K562 (cell line): Measurements from ENCODE around the gene XKRX. TPM values are rescaled to one million over a fixed set of nuclear protein-coding genes. Genes with fewer than 3 reads are reported as not detected.

Experiments used
- ATAC-seq: fragments of 200-7000 bp; cut with Tn5 transposase; 3 replicates; pipeline ENCODE4 v1.9.1; 2020; ENCODE audit warnings: moderate library complexity
- BruUV-seq: library from RNA; stranded (reverse); fragments of 400-500 nt; replicated peaks from 2 replicates; lab custom pipeline; 2021; lab: Mats Ljungman, UMichigan
- CTCF ChIA-PET: fragments of 300-600 bp; formaldehyde crosslinking; extraction: SDS; loops from one replicate; lab custom pipeline; 2021; ENCODE audit warnings: low intra/inter-chr PET ratio; lab: Yijun Ruan, JAX
- POLR2A ChIA-PET: fragments of 300-600, 350-650 bp; sonication (Branson Sonifier 250); formaldehyde crosslinking; extraction: SDS; loops from one replicate; lab custom pipeline; 2021; ENCODE audit warnings: antibody characterized with exemption, inconsistent platforms; lab: Yijun Ruan, JAX
- DNase-seq, 4 experiments: peaks; one replicate each; pipeline versions ENCODE4 v3.0.0 to v3.0.0-alpha.2; 2011 to 2018; ENCODE audit warnings: low spot score in 3 of 4, mixed read lengths in 3 of 4; ENCODE audit errors: extremely low read depth in 1 of 4
- FAIRE-seq: peaks from 2 replicates; lab custom pipeline; 2011; peaks lifted over from hg19 to GRCh38; lab: Jason Lieb, UNC
- H2AFZ ChIP-seq: 2 replicates; pipeline ENCODE4 v1.6.0; 2011; ENCODE audit warnings: low read depth, low read length, control low read depth, inconsistent platforms
- H3K27ac ChIP-seq: fragments of 200-600 bp; 3 replicates; pipeline ENCODE4 v1.8.0; 2011; ENCODE audit warnings: low read depth, mild to moderate bottlenecking, control low read depth, inconsistent platforms, low read length, moderate library complexity, mixed read lengths; ENCODE audit errors: extremely low read depth
- H3K27me3 ChIP-seq, 2 experiments: fragments of 300-600 bp in 1 of 2; 2 replicates in 1 of 2; 3 replicates in 1 of 2; pipeline versions ENCODE4 v1.6.0 to v1.8.0; 2011; ENCODE audit warnings: inconsistent platforms in 2 of 2, low read length in 2 of 2, mild to moderate bottlenecking in 1 of 2, mixed read lengths in 1 of 2, moderate library complexity in 1 of 2; ENCODE audit not compliant: control insufficient read depth in 2 of 2, insufficient read depth in 2 of 2
- H3K36me3 ChIP-seq: fragments of 300-600 bp; 3 replicates; pipeline ENCODE4 v1.8.0; 2011; ENCODE audit warnings: mild to moderate bottlenecking, low read length, inconsistent platforms; ENCODE audit not compliant: control insufficient read depth, insufficient read depth
- H3K4me1 ChIP-seq, 2 experiments: fragments of 200-600 bp in 1 of 2; replicated peaks in 1 of 2; 2 replicates in 1 of 2; 3 replicates in 1 of 2; pipeline versions ENCODE4 v1.5.1 to v1.8.0; 2011; ENCODE audit warnings: inconsistent platforms in 2 of 2, low read length in 2 of 2, mild to moderate bottlenecking in 1 of 2, mixed read lengths in 1 of 2, moderate library complexity in 1 of 2; ENCODE audit not compliant: control insufficient read depth in 2 of 2, insufficient read depth in 2 of 2
- H3K4me2 ChIP-seq: 2 replicates; pipeline ENCODE4 v1.6.1; 2011; ENCODE audit warnings: low read length, control low read depth, inconsistent platforms, mixed read lengths; ENCODE audit not compliant: insufficient read depth
- H3K4me3 ChIP-seq: fragments of 200-600 bp; sonication (generic), shearing (Covaris generic); 2 replicates; pipeline ENCODE4 v1.5.1; 2016; ENCODE audit warnings: control low read depth, inconsistent platforms
- H3K79me2 ChIP-seq: fragments of 200-600 bp; 3 replicates; pipeline ENCODE4 v1.8.0; 2011; ENCODE audit warnings: low read length, inconsistent platforms; ENCODE audit not compliant: control insufficient read depth, insufficient read depth
- H3K9ac ChIP-seq, 2 experiments: 2 replicates each; pipeline versions ENCODE4 v1.6.0 to v1.6.1; 2011; ENCODE audit warnings: low read depth in 2 of 2, low read length in 2 of 2, control low read depth in 1 of 2, inconsistent platforms in 1 of 2, mild to moderate bottlenecking in 1 of 2, mixed read lengths in 1 of 2; ENCODE audit not compliant: insufficient read depth in 1 of 2
- H3K9me1 ChIP-seq: one replicate; pipeline ENCODE4 v1.6.0; 2011; ENCODE audit warnings: inconsistent platforms, mild to moderate bottlenecking, low read length, moderate library complexity; ENCODE audit not compliant: control insufficient read depth, insufficient read depth
- H3K9me3 ChIP-seq: replicated peaks from 2 replicates; pipeline ENCODE4 v1.5.1; 2011; ENCODE audit warnings: low read depth, low read length, inconsistent platforms; ENCODE audit not compliant: control insufficient read depth, insufficient read depth
- H4K20me1 ChIP-seq: replicated peaks from 2 replicates; pipeline ENCODE4 v1.6.1; 2011; ENCODE audit warnings: low read length, inconsistent platforms, mixed read lengths; ENCODE audit not compliant: control insufficient read depth, insufficient read depth
- DPF2 ChIP-seq: fragments of 450-650 bp; IDR thresholded peaks from 2 replicates; pipeline ENCODE4 v1.6.1; 2016
- ETV5 ChIP-seq: sonication (generic); formaldehyde crosslinking; IDR thresholded peaks from 2 replicates; pipeline ENCODE4 v1.4.0; 2020; ENCODE audit warnings: low read depth, mild to moderate bottlenecking, missing genetic modification reagents
- GATA2 ChIP-seq: sonication (generic); formaldehyde crosslinking; IDR thresholded peaks from 2 replicates; pipeline ENCODE4 v1.4.0; 2020; ENCODE audit warnings: mild to moderate bottlenecking, missing genetic modification reagents
- HNRNPL ChIP-seq: fragments of 200-400 bp; formaldehyde crosslinking; IDR thresholded peaks from 2 replicates; pipeline ENCODE4 v1.6.1; 2017; ENCODE audit warnings: low read depth, mild to moderate bottlenecking, low read length
- MIER1 ChIP-seq: fragments of 450-650 bp; IDR thresholded peaks from 2 replicates; pipeline ENCODE4 v1.6.1; 2016; ENCODE audit warnings: antibody characterized with exemption, mild to moderate bottlenecking, low read depth
- NFE2L1 ChIP-seq: fragments of 450-650 bp; IDR thresholded peaks from 2 replicates; pipeline ENCODE4 v1.6.1; 2016; ENCODE audit warnings: missing genetic modification characterization, low read depth, mild to moderate bottlenecking, missing compliant biosample characterization, moderate library complexity, borderline replicate concordance
- NFRKB ChIP-seq: fragments of 450-650 bp; IDR thresholded peaks from 2 replicates; pipeline ENCODE4 v1.6.1; 2016; ENCODE audit warnings: low read depth
- NFXL1 ChIP-seq: fragments of 450-650 bp; formaldehyde crosslinking; IDR thresholded peaks from 2 replicates; pipeline ENCODE4 v1.4.0; 2021; ENCODE audit warnings: mild to moderate bottlenecking
- TFAM ChIP-seq: fragments of 250-450 bp; sonication (Bioruptor Pico); conservative IDR thresholded peaks from 2 replicates; pipeline ENCODE4 v1.5.0; 2021; ENCODE audit warnings: mild to moderate bottlenecking, moderate library complexity
- ZNF79 ChIP-seq: fragments of 250-450 bp; sonication (Bioruptor Pico); IDR thresholded peaks from 2 replicates; pipeline ENCODE4 v1.4.0; 2020; ENCODE audit warnings: low read depth, mild to moderate bottlenecking, moderate library complexity
- WGBS: fragments of 100-300 bp; shearing (Covaris generic); methylation state at CpG from one replicate; pipeline ENCODE4 v1.1.6; 2016; ENCODE audit warnings: low coverage, mixed read lengths; ENCODE audit not compliant: insufficient coverage; ENCODE audit errors: missing lambda C conversion rate; 5-methylcytosine and 5-hydroxymethylcytosine counted together
- in situ Hi-C: fragments of 300-500 bp; cut with MboI; formaldehyde crosslinking; loops from 4 replicates; pipeline ENCODE4 v1.15.0; 2018; ENCODE audit warnings: inconsistent platforms, mixed read lengths
- intact Hi-C: fragments of 100-400 bp; cut with micrococcal nuclease; formaldehyde crosslinking; loops from 2 replicates; pipeline ENCODE4 v1.14.2; 2022
- polyA plus RNA-seq, 8 experiments: library from polyadenylated mRNA; depleted of rRNA in 4 of 8; stranded (reverse) in 5 of 8; unstranded in 3 of 8; fragments of >200 nt; fragmentation: Nextera tagmentation in 2 of 8; fragmentation: Illumina TruSeq in 1 of 8; extraction: Ambion mirVana in 2 of 8; extraction: Trizol in 1 of 8; gene quantifications; 2 replicates each; pipeline versions ENCODE4 v1.2.1 to v1.2.3, GENCODE V29; 2011 to 2014; ENCODE audit warnings: inconsistent platforms in 1 of 8, missing spikeins in 1 of 8
- total RNA-seq, 7 experiments: library from RNA; depleted of rRNA in 6 of 7; stranded (reverse); fragments of >200 nt in 6 of 7; fragmentation: Illumina TruSeq in 2 of 7; extraction: Trizol in 2 of 7; gene quantifications; 2 replicates each; pipeline versions ENCODE4 v1.2.1 to v1.2.3, GENCODE V29; 2011 to 2021; ENCODE audit warnings: low replicate concordance in 1 of 7
- TF ChIP-seq, protein P1 (sequence below): sonication (generic); formaldehyde crosslinking; IDR thresholded peaks from 2 replicates; pipeline ENCODE4 v1.8.1; 2023; ENCODE audit warnings: mild to moderate bottlenecking, missing genetic modification reagents
- TF ChIP-seq, protein P2 (sequence below): fragments of 150-350 bp; IDR thresholded peaks from 2 replicates; pipeline ENCODE4 v1.6.1; 2014; ENCODE audit warnings: low read depth, mild to moderate bottlenecking, low read length, borderline replicate concordance
- TF ChIP-seq, protein P3 (sequence below): sonication (generic); formaldehyde crosslinking; IDR thresholded peaks from 2 replicates; pipeline ENCODE4 v1.9.0; 2022; ENCODE audit warnings: mild to moderate bottlenecking, missing genetic modification reagents
- TF ChIP-seq, protein P4 (sequence below): sonication (generic); formaldehyde crosslinking; IDR thresholded peaks from 2 replicates; pipeline ENCODE4 v1.8.0; 2023; ENCODE audit warnings: mild to moderate bottlenecking, missing genetic modification reagents

XKRX gene
- total and polyA plus RNA-seq, 9 of the 15 experiments (the other 6 are each of a cell fraction or from before 2014, with no cell fraction given) = 0.03 TPM; not detected in 8

DNA sequence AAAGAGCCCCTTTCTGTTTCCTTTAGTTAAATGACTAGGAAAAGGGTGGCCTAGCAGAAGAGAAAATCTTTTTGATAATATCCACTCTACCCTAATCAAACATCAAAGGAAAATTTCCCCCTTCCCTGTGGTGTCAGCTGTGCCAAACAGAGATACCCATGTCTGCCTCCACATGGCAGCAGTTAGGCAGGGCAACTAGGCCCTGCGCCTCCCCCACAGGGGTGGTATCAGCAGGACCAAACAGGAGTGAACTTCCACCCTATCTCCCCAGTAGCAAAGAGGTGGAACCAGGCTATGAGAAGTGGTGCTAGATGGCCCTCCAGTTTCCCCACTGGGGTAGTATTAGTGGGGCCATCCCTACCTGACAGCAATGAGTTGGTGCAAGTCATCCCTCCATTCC is 19.8 kb upstream of the XKRX start:
- ATAC-seq (no peak), DNase-seq (no peak), FAIRE-seq (no peak)
- no TSS peak for BruUV-seq
- H3K79me2 ChIP-seq = no peaks in the 10 kb centered on the region
- no peak for TF ChIP-seq NFE2L1
- TF ChIP-seq, protein P1, sequence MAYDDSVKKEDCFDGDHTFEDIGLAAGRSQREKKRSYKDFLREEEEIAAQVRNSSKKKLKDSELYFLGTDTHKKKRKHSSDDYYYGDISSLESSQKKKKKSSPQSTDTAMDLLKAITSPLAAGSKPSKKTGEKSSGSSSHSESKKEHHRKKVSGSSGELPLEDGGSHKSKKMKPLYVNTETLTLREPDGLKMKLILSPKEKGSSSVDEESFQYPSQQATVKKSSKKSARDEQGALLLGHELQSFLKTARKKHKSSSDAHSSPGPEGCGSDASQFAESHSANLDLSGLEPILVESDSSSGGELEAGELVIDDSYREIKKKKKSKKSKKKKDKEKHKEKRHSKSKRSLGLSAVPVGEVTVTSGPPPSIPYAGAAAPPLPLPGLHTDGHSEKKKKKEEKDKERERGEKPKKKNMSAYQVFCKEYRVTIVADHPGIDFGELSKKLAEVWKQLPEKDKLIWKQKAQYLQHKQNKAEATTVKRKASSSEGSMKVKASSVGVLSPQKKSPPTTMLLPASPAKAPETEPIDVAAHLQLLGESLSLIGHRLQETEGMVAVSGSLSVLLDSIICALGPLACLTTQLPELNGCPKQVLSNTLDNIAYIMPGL = no peak
- no peak for TF ChIP-seq ZNF79 (CRISPR knock-in tag)
- TF ChIP-seq NFRKB = no peak
- TF ChIP-seq, protein P2, sequence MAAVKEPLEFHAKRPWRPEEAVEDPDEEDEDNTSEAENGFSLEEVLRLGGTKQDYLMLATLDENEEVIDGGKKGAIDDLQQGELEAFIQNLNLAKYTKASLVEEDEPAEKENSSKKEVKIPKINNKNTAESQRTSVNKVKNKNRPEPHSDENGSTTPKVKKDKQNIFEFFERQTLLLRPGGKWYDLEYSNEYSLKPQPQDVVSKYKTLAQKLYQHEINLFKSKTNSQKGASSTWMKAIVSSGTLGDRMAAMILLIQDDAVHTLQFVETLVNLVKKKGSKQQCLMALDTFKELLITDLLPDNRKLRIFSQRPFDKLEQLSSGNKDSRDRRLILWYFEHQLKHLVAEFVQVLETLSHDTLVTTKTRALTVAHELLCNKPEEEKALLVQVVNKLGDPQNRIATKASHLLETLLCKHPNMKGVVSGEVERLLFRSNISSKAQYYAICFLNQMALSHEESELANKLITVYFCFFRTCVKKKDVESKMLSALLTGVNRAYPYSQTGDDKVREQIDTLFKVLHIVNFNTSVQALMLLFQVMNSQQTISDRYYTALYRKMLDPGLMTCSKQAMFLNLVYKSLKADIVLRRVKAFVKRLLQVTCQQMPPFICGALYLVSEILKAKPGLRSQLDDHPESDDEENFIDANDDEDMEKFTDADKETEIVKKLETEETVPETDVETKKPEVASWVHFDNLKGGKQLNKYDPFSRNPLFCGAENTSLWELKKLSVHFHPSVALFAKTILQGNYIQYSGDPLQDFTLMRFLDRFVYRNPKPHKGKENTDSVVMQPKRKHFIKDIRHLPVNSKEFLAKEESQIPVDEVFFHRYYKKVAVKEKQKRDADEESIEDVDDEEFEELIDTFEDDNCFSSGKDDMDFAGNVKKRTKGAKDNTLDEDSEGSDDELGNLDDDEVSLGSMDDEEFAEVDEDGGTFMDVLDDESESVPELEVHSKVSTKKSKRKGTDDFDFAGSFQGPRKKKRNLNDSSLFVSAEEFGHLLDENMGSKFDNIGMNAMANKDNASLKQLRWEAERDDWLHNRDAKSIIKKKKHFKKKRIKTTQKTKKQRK = no peak
- TF ChIP-seq, protein P3, sequence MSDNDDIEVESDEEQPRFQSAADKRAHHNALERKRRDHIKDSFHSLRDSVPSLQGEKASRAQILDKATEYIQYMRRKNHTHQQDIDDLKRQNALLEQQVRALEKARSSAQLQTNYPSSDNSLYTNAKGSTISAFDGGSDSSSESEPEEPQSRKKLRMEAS (CRISPR knock-in tag) = no peak
- no peak for TF ChIP-seq MIER1
- TF ChIP-seq HNRNPL = no peak
- TF ChIP-seq GATA2 (CRISPR knock-in tag) = no peak
- TF ChIP-seq, protein P4, sequence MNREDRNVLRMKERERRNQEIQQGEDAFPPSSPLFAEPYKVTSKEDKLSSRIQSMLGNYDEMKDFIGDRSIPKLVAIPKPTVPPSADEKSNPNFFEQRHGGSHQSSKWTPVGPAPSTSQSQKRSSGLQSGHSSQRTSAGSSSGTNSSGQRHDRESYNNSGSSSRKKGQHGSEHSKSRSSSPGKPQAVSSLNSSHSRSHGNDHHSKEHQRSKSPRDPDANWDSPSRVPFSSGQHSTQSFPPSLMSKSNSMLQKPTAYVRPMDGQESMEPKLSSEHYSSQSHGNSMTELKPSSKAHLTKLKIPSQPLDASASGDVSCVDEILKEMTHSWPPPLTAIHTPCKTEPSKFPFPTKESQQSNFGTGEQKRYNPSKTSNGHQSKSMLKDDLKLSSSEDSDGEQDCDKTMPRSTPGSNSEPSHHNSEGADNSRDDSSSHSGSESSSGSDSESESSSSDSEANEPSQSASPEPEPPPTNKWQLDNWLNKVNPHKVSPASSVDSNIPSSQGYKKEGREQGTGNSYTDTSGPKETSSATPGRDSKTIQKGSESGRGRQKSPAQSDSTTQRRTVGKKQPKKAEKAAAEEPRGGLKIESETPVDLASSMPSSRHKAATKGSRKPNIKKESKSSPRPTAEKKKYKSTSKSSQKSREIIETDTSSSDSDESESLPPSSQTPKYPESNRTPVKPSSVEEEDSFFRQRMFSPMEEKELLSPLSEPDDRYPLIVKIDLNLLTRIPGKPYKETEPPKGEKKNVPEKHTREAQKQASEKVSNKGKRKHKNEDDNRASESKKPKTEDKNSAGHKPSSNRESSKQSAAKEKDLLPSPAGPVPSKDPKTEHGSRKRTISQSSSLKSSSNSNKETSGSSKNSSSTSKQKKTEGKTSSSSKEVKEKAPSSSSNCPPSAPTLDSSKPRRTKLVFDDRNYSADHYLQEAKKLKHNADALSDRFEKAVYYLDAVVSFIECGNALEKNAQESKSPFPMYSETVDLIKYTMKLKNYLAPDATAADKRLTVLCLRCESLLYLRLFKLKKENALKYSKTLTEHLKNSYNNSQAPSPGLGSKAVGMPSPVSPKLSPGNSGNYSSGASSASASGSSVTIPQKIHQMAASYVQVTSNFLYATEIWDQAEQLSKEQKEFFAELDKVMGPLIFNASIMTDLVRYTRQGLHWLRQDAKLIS (CRISPR knock-in tag) = no peak
- TF ChIP-seq DPF2 = no peak
- no peak for TF ChIP-seq NFXL1 (CRISPR knock-in tag)
- no peak for TF ChIP-seq TFAM
- no peak for TF ChIP-seq ETV5 (CRISPR knock-in tag)
- H3K4me1 ChIP-seq = no peaks in the 10 kb centered on the region
- H3K4me3 ChIP-seq = no peak overlapping the region
- intact Hi-C loops = no loop called here
- H3K36me3 ChIP-seq = no peaks in the 10 kb centered on the region
- WGBS = 17% methylated on average over 1 of the region's 1 CpG
- no peak overlapping the region for H3K4me2 ChIP-seq
- peaks cover 0 to 6% of the 10 kb centered on the region in 2 experiments; a peak in 2 of 5 replicates for H3K27me3 ChIP-seq
- in situ Hi-C loops = no loop called here
- no peak overlapping the region for H2AFZ ChIP-seq
- ChIA-PET POLR2A (no interaction called here), CTCF (no interaction called here)
- no peaks in the 10 kb centered on the region for H4K20me1 ChIP-seq
- H3K27ac ChIP-seq = no peak overlapping the region
- no peaks in the 10 kb centered on the region for H3K9me1 ChIP-seq
- H3K9ac ChIP-seq = no peak overlapping the region
- no peaks in the 10 kb centered on the region for H3K9me3 ChIP-seq
